ENCODE measurements around the gene ZNF433. TPM values are rescaled to one million over a fixed set of nuclear protein-coding genes. Genes with fewer than 3 reads are reported as not detected.

Gene ZNF433
- total RNA-seq, 4 donors from 2014 or later = 3.0 to 5.4 (median 4.4) TPM

DNA sequence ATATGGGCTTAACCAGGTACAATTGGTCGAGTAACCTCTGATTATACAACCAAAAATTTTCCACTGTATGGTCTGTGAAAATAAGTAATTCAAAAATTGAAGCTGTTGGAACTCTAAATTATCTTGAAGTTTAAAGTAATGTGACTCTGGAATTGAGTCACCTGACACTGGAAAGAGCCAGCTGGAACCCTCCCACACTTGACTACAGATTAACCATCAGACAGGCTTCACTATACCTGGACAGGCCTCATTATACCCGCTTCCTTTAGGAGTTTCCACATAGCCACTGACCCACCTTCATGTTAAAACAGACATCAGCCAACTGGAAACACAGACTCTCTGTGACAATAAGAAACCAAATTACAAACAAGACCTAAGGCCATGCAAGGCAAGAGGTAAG is 1.3 kb downstream of the ZNF433 start:
- intact Hi-C loops (cut with DNase I) = no loop called here
- no peak for DNase-seq (ENCODE audit: extremely low spot score)
- Histone ChIP-seq H3K36me3 (peaks cover 0 to under 1% (median 0%) of the 10 kb centered on the region in 4 donors), H3K9me3 (no peaks in the 10 kb centered on the region), H3K4me3 (peak overlapping the region; percentile 71 to 94 (median 81)), H3K27ac (replicated peaks in 1 of 4) (peak overlapping the region in 3 of 4 donors; percentile 84 to 90 (median 90)), H3K27me3 (no peaks in the 10 kb centered on the region), H3K4me1 (peaks cover 16 to 25% (median 19%) of the 10 kb centered on the region in 4 donors)
- 87% methylated on average over 2 of the region's 2 CpGs for WGBS
- TF ChIP-seq POLR2AphosphoS5 (IDR thresholded peaks at IDR 0.05) (no peak), EP300 (IDR thresholded peaks at IDR 0.05) (no peak), POLR2A (IDR thresholded peaks at IDR 0.05; ENCODE audit: low read depth) (no peak)
- TF ChIP-seq, protein P1, sequence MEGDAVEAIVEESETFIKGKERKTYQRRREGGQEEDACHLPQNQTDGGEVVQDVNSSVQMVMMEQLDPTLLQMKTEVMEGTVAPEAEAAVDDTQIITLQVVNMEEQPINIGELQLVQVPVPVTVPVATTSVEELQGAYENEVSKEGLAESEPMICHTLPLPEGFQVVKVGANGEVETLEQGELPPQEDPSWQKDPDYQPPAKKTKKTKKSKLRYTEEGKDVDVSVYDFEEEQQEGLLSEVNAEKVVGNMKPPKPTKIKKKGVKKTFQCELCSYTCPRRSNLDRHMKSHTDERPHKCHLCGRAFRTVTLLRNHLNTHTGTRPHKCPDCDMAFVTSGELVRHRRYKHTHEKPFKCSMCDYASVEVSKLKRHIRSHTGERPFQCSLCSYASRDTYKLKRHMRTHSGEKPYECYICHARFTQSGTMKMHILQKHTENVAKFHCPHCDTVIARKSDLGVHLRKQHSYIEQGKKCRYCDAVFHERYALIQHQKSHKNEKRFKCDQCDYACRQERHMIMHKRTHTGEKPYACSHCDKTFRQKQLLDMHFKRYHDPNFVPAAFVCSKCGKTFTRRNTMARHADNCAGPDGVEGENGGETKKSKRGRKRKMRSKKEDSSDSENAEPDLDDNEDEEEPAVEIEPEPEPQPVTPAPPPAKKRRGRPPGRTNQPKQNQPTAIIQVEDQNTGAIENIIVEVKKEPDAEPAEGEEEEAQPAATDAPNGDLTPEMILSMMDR (IDR thresholded peaks at IDR 0.05) = no peak

DNA sequence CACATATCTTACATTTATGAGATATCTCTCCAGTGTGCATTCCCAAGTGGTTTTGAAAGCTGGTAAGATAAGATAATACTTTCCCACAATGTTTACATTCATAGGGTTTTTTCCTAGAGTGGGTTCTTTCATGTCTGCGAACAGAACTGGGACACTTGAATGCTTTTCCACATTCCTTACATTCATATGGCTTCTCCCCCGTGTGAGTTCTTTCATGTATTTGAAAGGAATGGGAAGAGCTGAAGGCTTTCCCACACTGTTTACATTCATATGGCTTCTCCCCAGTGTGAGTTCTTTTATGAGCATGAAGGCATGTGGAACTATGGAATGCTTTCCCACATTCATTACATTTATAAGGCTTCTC is 19.7 kb downstream of the ZNF433 start:
- peaks cover 13 to 57% (median 33%) of the 10 kb centered on the region in 4 donors for H3K9me3 ChIP-seq
- intact Hi-C loops (cut with DNase I) = no loop called here
- 87% methylated on average over 2 of the region's 2 CpGs for WGBS

DNA sequence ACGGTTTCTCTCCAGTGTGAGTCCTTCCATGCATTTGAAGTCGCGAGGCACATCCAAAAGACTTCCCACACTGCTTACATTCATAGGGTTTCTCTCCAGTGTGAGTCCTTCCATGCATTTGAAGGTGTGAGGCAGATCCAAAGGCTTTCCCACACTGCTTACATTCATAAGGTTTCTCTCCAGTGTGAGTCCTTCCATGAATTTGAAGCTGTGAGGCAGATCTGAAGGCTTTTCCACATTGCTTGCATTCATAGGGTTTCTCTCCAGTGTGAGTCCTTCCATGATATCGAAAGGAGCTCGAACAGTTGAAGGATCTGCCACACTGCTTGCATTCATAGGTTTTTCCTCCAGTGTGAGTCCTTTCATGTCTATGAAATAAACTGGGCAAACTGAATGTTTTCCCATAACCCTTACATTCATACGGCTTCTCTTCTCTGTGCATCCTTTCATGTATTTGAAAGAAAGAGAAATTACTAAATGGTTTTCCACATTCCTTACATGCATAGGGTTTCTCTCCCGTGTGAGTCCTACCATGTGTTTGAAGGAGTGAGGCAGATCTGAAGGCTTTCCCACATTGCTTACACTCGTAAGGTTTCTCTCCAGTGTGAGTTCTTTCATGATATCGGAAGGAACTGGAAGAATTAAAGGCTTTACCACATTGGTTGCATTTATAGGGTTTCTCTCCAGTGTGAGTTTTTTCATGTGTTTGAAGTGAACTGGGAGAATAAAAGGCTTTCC is 20.3 kb downstream of the ZNF433 start:
- WGBS = 94% methylated on average over 9 of the region's 9 CpGs
- no peak overlapping the region for H3K4me3 ChIP-seq
- no peaks in the 10 kb centered on the region for H3K27me3 ChIP-seq
- H3K9me3 ChIP-seq = peaks cover 13 to 57% (median 33%) of the 10 kb centered on the region in 4 donors
- intact Hi-C loops (cut with DNase I) = no loop called here
- TF ChIP-seq POLR2AphosphoS5 (IDR thresholded peaks at IDR 0.05) (no peak), EP300 (IDR thresholded peaks at IDR 0.05) (no peak), POLR2A (IDR thresholded peaks at IDR 0.05; ENCODE audit: low read depth) (no peak)
- TF ChIP-seq, protein P1 (IDR thresholded peaks at IDR 0.05) = no peak
- no peak for DNase-seq (ENCODE audit: extremely low spot score)
- peaks cover 34 to 51% (median 49%) of the 10 kb centered on the region in 4 donors for H3K36me3 ChIP-seq
- no peak overlapping the region for H3K27ac ChIP-seq (replicated peaks in 1 of 4)
- H3K4me1 ChIP-seq = no peaks in the 10 kb centered on the region

More for the DNA sequence above, 19.7 kb downstream of the ZNF433 start:
- Histone ChIP-seq H3K27me3 (no peaks in the 10 kb centered on the region), H3K4me3 (no peak overlapping the region), H3K36me3 (peaks cover 34 to 51% (median 49%) of the 10 kb centered on the region in 4 donors), H3K27ac (replicated peaks in 1 of 4) (no peak overlapping the region), H3K4me1 (no peaks in the 10 kb centered on the region)
- DNase-seq (ENCODE audit: extremely low spot score) = no peak
- TF ChIP-seq, protein P1 (IDR thresholded peaks at IDR 0.05) = no peak
- no peak for TF ChIP-seq POLR2AphosphoS5 (IDR thresholded peaks at IDR 0.05)
- TF ChIP-seq EP300 (IDR thresholded peaks at IDR 0.05) = no peak
- no peak for TF ChIP-seq POLR2A (IDR thresholded peaks at IDR 0.05; ENCODE audit: low read depth)

DNA sequence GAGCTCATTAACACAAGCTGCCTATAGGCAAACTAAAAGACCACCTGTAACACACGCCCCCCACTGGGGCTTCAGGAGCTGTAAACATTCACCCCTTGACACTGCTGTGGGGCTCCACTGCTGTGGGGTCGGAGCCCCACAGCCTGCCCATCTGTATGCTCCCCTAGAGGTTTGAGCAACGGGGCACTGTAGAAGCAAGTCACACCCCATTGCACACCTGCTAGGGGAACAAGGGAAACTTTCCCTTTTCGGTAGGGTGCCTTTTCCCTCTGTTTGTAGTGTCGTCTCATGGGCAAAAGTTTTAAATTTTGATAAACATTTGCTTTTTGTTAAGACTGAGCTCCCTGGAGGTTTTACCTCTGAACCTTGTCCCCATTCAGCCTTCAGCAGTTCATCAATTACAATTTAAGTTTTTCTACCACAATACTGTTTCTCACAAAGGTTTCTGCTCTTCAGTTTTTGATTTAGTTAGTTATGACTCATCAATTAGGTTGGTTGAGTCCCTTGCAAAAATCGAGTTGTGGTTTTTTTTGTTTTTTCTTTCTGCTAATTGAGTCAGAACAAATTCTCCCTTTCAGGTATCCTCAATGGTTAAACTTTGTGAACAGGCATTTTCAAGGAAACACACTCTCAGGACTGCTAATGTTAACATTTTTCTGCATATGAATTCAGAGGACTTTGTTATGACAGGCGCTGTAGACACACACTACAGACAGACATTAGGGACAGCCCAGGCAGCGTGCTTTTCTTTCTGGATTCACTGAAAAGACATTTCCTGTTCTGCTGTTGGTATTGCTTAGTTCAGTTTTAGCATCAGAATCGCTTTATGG is 35.1 kb downstream of the ZNF433 start:
- Histone ChIP-seq H3K27ac (replicated peaks in 1 of 4) (no peak overlapping the region), H3K4me1 (peaks cover 0 to under 1% (median 0%) of the 10 kb centered on the region in 4 donors), H3K9me3 (no peaks in the 10 kb centered on the region), H3K4me3 (no peak overlapping the region), H3K36me3 (peaks cover 7 to 21% (median 14%) of the 10 kb centered on the region in 4 donors), H3K27me3 (no peaks in the 10 kb centered on the region)
- 79% methylated on average over 9 of the region's 9 CpGs for WGBS
- intact Hi-C loops (cut with DNase I) = no loop called here
- no peak for DNase-seq (ENCODE audit: extremely low spot score)
- TF ChIP-seq, protein P1 (IDR thresholded peaks at IDR 0.05) = no peak
- TF ChIP-seq POLR2A (IDR thresholded peaks at IDR 0.05; ENCODE audit: low read depth) (no peak), EP300 (IDR thresholded peaks at IDR 0.05) (no peak), POLR2AphosphoS5 (IDR thresholded peaks at IDR 0.05) (no peak)
